SK-N-MC (cell line): ENCODE results near the gene ABCA12.

Experiments
- EZH2 ChIP-seq: fragments of 200-600 bp; sonication (generic); IDR thresholded peaks from one replicate; pipeline ENCODE4 v1.6.1; 2017; ENCODE audit warnings: antibody characterized with exemption
- FOXP2 ChIP-seq: optimal IDR thresholded peaks from 2 replicates; pipeline ENCODE3; 2011; ENCODE audit warnings: mild to moderate bottlenecking, moderate library complexity; ENCODE audit not compliant: insufficient read depth; ENCODE audit errors: extremely low read length, control extremely low read depth
- POLR2AphosphoS5 ChIP-seq: IDR thresholded peaks from 2 replicates; pipeline ENCODE4 v1.6.1; 2012; ENCODE audit warnings: mild to moderate bottlenecking, low read depth, low read length, borderline replicate concordance

DNA sequence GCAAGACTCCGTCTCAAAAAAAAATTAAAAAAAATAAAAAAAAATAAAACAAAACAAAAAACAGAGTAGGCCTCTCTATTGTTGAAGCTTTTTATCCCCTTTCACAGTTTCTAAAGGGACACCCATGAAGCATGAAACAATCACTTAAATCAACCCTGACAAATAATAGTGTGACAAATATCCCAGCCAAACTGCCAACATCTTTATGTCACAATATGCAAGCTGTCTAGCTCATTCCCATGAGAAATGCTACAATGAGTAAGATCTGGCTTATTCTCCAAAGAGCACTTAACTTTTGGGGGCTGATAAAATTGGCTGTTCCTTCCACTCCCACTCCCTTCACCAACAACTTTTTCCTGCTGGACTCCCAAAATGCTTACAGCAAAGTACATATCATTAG, 21.7 kb upstream of the ABCA12 start:
- no peak for TF ChIP-seq EZH2
- TF ChIP-seq POLR2AphosphoS5: no peak
- TF ChIP-seq FOXP2: no peak
